Liver (tissue), 9 donors: ENCODE measurements around the gene TUBA8. TPM values are rescaled to one million over a fixed set of nuclear protein-coding genes. Genes with fewer than 3 reads are reported as not detected.
"Not testable (repeated sequence)": the region's sequence is repeated elsewhere in the genome, so short reads cannot be mapped to it uniquely, and the experiment has no call there.

Source experiments
- DNase-seq: peaks from one replicate; pipeline ENCODE4 v3.0.0-alpha.2; 2017; ENCODE audit warnings: low spot score
- H3K27ac ChIP-seq, 2 donors: one replicate each; pipeline ENCODE4 v1.7.0; 2013; ENCODE audit warnings: inconsistent platforms in 2 of 2, low read length in 2 of 2, control low read depth in 1 of 2, low read depth in 1 of 2, mild to moderate bottlenecking in 1 of 2
- H3K27me3 ChIP-seq, 4 donors: one replicate each; pipeline versions ENCODE4 v1.6.1 to v1.7.0; 2013; ENCODE audit warnings: low read length in 3 of 4, inconsistent platforms in 1 of 4, mild to moderate bottlenecking in 1 of 4, moderate library complexity in 1 of 4; ENCODE audit not compliant: control insufficient read depth in 4 of 4, insufficient read depth in 4 of 4
- H3K36me3 ChIP-seq, 4 donors: one replicate each; pipeline versions ENCODE4 v1.6.1 to v1.7.0; 2013; ENCODE audit warnings: low read length in 3 of 4, mild to moderate bottlenecking in 3 of 4, low read depth in 1 of 4, moderate library complexity in 1 of 4; ENCODE audit not compliant: control insufficient read depth in 4 of 4, insufficient read depth in 3 of 4
- H3K4me1 ChIP-seq, 4 donors: one replicate each; pipeline versions ENCODE4 v1.6.1 to v1.7.0; 2013; ENCODE audit warnings: low read length in 3 of 4, mild to moderate bottlenecking in 3 of 4, moderate library complexity in 1 of 4; ENCODE audit not compliant: control insufficient read depth in 4 of 4, insufficient read depth in 4 of 4
- H3K4me3 ChIP-seq, 3 donors: one replicate each; pipeline versions ENCODE4 v1.6.1 to v1.7.0; 2013; ENCODE audit warnings: low read length in 3 of 3, control low read depth in 1 of 3, low read depth in 1 of 3, mild to moderate bottlenecking in 1 of 3
- H3K9ac ChIP-seq, 2 donors: one replicate each; pipeline ENCODE4 v1.7.0; 2013; ENCODE audit warnings: low read length in 2 of 2, mild to moderate bottlenecking in 2 of 2, moderate library complexity in 2 of 2, control low read depth in 1 of 2, low read depth in 1 of 2
- H3K9me3 ChIP-seq, 4 donors: one replicate each; pipeline versions ENCODE4 v1.6.1 to v1.7.0; 2013; ENCODE audit warnings: low read length in 3 of 4; ENCODE audit not compliant: control insufficient read depth in 4 of 4
- EGR1 ChIP-seq, 2 donors: IDR thresholded peaks; 2 replicates each; pipeline ENCODE4 v1.6.1; 2016 to 2018; ENCODE audit warnings: antibody characterized with exemption in 2 of 2, low read depth in 2 of 2
- FOXA1 ChIP-seq: IDR thresholded peaks from 2 replicates; pipeline ENCODE4 v1.6.1; 2016; ENCODE audit warnings: antibody characterized with exemption
- FOXA2 ChIP-seq: IDR thresholded peaks from 2 replicates; pipeline ENCODE4 v1.6.1; 2016; ENCODE audit warnings: antibody characterized with exemption
- GABPA ChIP-seq, 2 donors: IDR thresholded peaks in 1 of 2; conservative IDR thresholded peaks in 1 of 2; 2 replicates each; pipeline ENCODE4 v1.6.1; 2016; ENCODE audit warnings: antibody characterized with exemption in 2 of 2, mild to moderate bottlenecking in 1 of 2, moderate library complexity in 1 of 2
- HNF4A ChIP-seq, 2 donors: conservative IDR thresholded peaks; 2 replicates each; pipeline ENCODE4 v1.6.1; 2016; ENCODE audit warnings: antibody characterized with exemption in 2 of 2, mild to moderate bottlenecking in 2 of 2
- HNF4G ChIP-seq: IDR thresholded peaks from 2 replicates; pipeline ENCODE4 v1.6.1; 2016; ENCODE audit warnings: antibody characterized with exemption
- JUND ChIP-seq, 2 donors: IDR thresholded peaks; 2 replicates each; pipeline ENCODE4 v1.6.1; 2016; ENCODE audit warnings: antibody characterized with exemption in 2 of 2
- NR2F2 ChIP-seq: IDR thresholded peaks from 2 replicates; pipeline ENCODE4 v1.6.1; 2016; ENCODE audit warnings: antibody characterized with exemption
- RAD21 ChIP-seq, 2 donors: IDR thresholded peaks; 2 replicates each; pipeline ENCODE4 v1.6.1; 2016; ENCODE audit warnings: antibody characterized with exemption in 2 of 2, mild to moderate bottlenecking in 2 of 2
- RXRA ChIP-seq, 2 donors: IDR thresholded peaks; 2 replicates each; pipeline ENCODE4 v1.6.1; 2017 to 2018; ENCODE audit warnings: antibody characterized with exemption in 2 of 2, mild to moderate bottlenecking in 1 of 2
- SP1 ChIP-seq: IDR thresholded peaks from 2 replicates; pipeline ENCODE4 v1.6.1; 2018; ENCODE audit warnings: antibody characterized with exemption, mild to moderate bottlenecking
- TAF1 ChIP-seq: conservative IDR thresholded peaks from 2 replicates; pipeline ENCODE4 v1.6.1; 2016; ENCODE audit warnings: antibody characterized with exemption, mild to moderate bottlenecking
- YY1 ChIP-seq: IDR thresholded peaks from 2 replicates; pipeline ENCODE4 v1.6.1; 2016; ENCODE audit warnings: antibody characterized with exemption, mild to moderate bottlenecking
- WGBS: extraction: QIAGEN DNeasy Blood & Tissue Kit; methylation state at CpG from one replicate; pipeline ENCODE4 v1.1.7; 2013; 5-methylcytosine and 5-hydroxymethylcytosine counted together
- polyA plus RNA-seq, 2 donors: library from polyadenylated mRNA; stranded (reverse) in 1 of 2; unstranded in 1 of 2; fragments of 200-250 nt in 1 of 2; fragments of >200 nt in 1 of 2; fragmentation: Nextera tagmentation in 1 of 2; extraction: Ambion mirVana in 1 of 2; gene quantifications; one replicate each; pipeline versions ENCODE4 v1.2.1 to v1.2.3, GENCODE V29; 2013 to 2015
- total RNA-seq, 2 donors: library from RNA; depleted of rRNA; stranded (reverse); fragments of >200 nt; gene quantifications; one replicate each; pipeline ENCODE4 v1.2.3, GENCODE V29; 2014
- TF ChIP-seq, protein P1 (sequence below): IDR thresholded peaks from 2 replicates; pipeline ENCODE4 v1.6.1; 2016; ENCODE audit warnings: antibody characterized with exemption
- TF ChIP-seq, protein P2 (sequence below): fragments of 150-350 bp; IDR thresholded peaks from 2 replicates; pipeline ENCODE4 v1.5.1; 2017; ENCODE audit warnings: improper control_type of control experiment, low read depth, low read length; ENCODE audit not compliant: missing input control
- TF ChIP-seq, protein P3 (sequence below): IDR thresholded peaks from 2 replicates; pipeline ENCODE4 v1.6.1; 2016; ENCODE audit warnings: antibody characterized with exemption
- TF ChIP-seq, protein P4 (sequence below): IDR thresholded peaks from 2 replicates; pipeline ENCODE4 v1.6.1; 2016; ENCODE audit warnings: antibody characterized with exemption
- TF ChIP-seq, protein P5 (sequence below): IDR thresholded peaks from 2 replicates; pipeline ENCODE4 v1.6.1; 2016; ENCODE audit warnings: antibody characterized with exemption, mild to moderate bottlenecking
- donor health status: healthy.
- donor health status: healthy.
- donor health status: healthy.
- donor health status: healthy.
- donor health status: healthy.

TUBA8 gene
- total and polyA plus RNA-seq, 4 donors, result 0.82 to 3.1 (median 1.9) TPM

DNA sequence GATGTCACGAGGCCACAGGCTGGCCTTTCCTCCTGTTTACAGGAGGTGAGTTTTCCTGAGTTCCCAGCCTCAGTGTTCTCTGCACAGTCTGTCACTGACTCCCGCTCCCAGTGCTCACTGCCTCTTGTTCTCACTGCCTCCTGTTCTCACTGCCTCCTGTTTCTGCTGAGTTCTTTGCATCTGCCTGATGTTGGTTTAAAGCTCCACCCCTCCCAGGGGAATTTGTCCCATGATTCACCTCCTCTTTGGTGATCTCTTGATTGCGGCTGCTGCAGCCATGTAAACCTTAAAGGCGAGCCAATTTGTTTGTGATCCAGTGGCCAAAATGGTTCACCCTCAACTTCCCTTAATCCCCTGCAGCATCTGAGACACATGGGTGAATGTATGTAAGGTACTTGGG is 6.0 kb upstream of the TUBA8 start:
- H3K36me3 ChIP-seq, result no peaks in the 10 kb centered on the region
- H3K9me3 ChIP-seq, result no peaks in the 10 kb centered on the region
- WGBS, result 97% methylated on average over 4 of the region's 4 CpGs
- no peak overlapping the region for H3K9ac ChIP-seq
- no peak for DNase-seq
- no peaks in the 10 kb centered on the region for H3K27me3 ChIP-seq
- H3K4me1 ChIP-seq, result peaks cover 0 to under 1% (median 0%) of the 10 kb centered on the region in 4 donors
- H3K4me3 ChIP-seq, result no peak overlapping the region
- H3K27ac ChIP-seq, result no peak overlapping the region
- TF ChIP-seq JUND (IDR thresholded peaks at IDR 0.05) (no peak), RAD21 (IDR thresholded peaks at IDR 0.05) (no peak), GABPA (IDR thresholded peaks at IDR 0.05 in 1 of 2, conservative IDR thresholded peaks at IDR 0.05 in 1 of 2) (no peak), FOXA1 (no peak), TAF1 (no peak), EGR1 (IDR thresholded peaks at IDR 0.05; ENCODE audit: low read depth in 2 of 2) (no peak), YY1 (no peak), NR2F2 (no peak), RXRA (IDR thresholded peaks at IDR 0.05) (no peak), SP1 (no peak), FOXA2 (no peak), HNF4A (conservative IDR thresholded peaks at IDR 0.05) (no peak), HNF4G (no peak)
- TF ChIP-seq, protein P1, sequence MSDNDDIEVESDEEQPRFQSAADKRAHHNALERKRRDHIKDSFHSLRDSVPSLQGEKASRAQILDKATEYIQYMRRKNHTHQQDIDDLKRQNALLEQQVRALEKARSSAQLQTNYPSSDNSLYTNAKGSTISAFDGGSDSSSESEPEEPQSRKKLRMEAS, result no peak
- TF ChIP-seq, protein P2, sequence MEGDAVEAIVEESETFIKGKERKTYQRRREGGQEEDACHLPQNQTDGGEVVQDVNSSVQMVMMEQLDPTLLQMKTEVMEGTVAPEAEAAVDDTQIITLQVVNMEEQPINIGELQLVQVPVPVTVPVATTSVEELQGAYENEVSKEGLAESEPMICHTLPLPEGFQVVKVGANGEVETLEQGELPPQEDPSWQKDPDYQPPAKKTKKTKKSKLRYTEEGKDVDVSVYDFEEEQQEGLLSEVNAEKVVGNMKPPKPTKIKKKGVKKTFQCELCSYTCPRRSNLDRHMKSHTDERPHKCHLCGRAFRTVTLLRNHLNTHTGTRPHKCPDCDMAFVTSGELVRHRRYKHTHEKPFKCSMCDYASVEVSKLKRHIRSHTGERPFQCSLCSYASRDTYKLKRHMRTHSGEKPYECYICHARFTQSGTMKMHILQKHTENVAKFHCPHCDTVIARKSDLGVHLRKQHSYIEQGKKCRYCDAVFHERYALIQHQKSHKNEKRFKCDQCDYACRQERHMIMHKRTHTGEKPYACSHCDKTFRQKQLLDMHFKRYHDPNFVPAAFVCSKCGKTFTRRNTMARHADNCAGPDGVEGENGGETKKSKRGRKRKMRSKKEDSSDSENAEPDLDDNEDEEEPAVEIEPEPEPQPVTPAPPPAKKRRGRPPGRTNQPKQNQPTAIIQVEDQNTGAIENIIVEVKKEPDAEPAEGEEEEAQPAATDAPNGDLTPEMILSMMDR, result no peak
- TF ChIP-seq, protein P3, sequence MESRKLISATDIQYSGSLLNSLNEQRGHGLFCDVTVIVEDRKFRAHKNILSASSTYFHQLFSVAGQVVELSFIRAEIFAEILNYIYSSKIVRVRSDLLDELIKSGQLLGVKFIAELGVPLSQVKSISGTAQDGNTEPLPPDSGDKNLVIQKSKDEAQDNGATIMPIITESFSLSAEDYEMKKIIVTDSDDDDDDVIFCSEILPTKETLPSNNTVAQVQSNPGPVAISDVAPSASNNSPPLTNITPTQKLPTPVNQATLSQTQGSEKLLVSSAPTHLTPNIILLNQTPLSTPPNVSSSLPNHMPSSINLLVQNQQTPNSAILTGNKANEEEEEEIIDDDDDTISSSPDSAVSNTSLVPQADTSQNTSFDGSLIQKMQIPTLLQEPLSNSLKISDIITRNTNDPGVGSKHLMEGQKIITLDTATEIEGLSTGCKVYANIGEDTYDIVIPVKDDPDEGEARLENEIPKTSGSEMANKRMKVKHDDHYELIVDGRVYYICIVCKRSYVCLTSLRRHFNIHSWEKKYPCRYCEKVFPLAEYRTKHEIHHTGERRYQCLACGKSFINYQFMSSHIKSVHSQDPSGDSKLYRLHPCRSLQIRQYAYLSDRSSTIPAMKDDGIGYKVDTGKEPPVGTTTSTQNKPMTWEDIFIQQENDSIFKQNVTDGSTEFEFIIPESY, result no peak
- TF ChIP-seq, protein P4, sequence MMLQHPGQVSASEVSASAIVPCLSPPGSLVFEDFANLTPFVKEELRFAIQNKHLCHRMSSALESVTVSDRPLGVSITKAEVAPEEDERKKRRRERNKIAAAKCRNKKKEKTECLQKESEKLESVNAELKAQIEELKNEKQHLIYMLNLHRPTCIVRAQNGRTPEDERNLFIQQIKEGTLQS, result no peak
- TF ChIP-seq, protein P5, sequence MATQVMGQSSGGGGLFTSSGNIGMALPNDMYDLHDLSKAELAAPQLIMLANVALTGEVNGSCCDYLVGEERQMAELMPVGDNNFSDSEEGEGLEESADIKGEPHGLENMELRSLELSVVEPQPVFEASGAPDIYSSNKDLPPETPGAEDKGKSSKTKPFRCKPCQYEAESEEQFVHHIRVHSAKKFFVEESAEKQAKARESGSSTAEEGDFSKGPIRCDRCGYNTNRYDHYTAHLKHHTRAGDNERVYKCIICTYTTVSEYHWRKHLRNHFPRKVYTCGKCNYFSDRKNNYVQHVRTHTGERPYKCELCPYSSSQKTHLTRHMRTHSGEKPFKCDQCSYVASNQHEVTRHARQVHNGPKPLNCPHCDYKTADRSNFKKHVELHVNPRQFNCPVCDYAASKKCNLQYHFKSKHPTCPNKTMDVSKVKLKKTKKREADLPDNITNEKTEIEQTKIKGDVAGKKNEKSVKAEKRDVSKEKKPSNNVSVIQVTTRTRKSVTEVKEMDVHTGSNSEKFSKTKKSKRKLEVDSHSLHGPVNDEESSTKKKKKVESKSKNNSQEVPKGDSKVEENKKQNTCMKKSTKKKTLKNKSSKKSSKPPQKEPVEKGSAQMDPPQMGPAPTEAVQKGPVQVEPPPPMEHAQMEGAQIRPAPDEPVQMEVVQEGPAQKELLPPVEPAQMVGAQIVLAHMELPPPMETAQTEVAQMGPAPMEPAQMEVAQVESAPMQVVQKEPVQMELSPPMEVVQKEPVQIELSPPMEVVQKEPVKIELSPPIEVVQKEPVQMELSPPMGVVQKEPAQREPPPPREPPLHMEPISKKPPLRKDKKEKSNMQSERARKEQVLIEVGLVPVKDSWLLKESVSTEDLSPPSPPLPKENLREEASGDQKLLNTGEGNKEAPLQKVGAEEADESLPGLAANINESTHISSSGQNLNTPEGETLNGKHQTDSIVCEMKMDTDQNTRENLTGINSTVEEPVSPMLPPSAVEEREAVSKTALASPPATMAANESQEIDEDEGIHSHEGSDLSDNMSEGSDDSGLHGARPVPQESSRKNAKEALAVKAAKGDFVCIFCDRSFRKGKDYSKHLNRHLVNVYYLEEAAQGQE, result no peak

DNA sequence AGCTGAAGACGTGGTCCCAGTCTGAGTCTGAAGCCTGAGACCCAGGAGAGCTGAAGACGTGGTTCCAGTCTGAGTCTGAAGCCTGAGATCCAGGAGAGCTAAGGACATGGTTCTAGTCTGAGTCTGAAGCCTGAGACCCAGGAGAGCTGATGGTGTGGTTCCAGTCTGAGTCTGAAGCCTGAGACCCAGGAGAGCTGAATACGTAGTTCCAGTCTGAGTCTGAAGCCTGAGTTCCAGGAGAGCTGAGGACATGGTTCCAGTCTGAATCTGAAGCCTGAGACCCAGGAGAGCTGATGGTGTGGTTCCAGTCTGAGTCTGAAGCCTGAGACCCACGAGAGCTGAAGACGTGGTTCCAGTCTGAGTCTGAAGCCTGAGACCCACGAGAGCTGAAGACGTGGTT is 4.6 kb upstream of the TUBA8 start:
- not testable (repeated sequence) for H3K4me3 ChIP-seq, H3K9me3 ChIP-seq, H3K27me3 ChIP-seq, H3K36me3 ChIP-seq, H3K27ac ChIP-seq, DNase-seq, H3K9ac ChIP-seq
- WGBS, result 94% methylated on average over 6 of the region's 7 CpGs
- H3K4me1 ChIP-seq, result peaks cover 0 to 12% (median 6%) of the 10 kb centered on the region in 4 donors

DNA sequence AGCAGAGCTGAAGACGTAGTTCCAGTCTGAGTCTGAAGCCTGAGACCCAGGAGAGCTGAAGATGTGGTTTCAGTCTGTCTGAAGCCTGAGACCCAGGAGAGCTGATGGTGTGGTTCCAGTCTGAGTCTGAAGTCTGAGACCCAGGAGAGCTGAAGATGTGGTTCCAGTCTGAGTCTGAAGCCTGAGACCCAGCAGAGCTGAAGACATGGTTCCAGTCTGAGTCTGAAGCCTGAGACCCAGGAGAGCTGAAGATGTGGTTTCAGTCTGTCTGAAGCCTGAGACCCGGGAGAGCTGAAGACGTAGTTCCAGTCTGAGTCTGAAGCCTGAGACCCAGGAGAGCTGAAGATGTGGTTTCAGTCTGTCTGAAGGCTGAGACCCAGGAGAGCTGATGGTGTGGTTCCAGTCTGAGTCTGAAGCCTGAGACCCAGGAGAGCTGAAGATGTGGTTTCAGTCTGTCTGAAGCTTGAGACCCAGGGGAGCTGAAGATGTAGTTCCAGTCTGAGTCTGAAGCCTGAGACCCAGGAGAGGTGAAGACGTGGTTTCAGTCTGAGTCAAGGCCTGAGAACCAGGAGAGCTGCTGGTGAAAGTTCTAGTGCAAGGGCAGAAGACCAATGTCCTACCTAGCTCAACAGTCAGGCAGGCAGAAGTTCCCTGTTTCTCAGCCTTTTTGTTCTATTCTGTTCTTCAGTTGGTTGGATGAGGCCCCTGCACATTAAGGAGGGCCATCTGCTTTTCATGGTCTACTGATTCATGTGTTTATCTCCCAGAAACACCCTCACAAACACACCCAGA is 3.9 kb upstream of the TUBA8 start:
- H3K4me3 ChIP-seq, H3K27me3 ChIP-seq, H3K36me3 ChIP-seq, H3K9me3 ChIP-seq, DNase-seq, H3K9ac ChIP-seq, H3K27ac ChIP-seq: not testable (repeated sequence)
- H3K4me1 ChIP-seq, result peaks cover 0 to 17% (median 11%) of the 10 kb centered on the region in 4 donors
- 89% methylated on average over 4 of the region's 4 CpGs for WGBS
